Measurements from ENCODE around the gene CLCN5.

GRCh38 chrX:49896951-49897350 is 25.4 kb upstream of the CLCN5 start:
- TF ChIP-seq CTCF (IDR thresholded peaks at IDR 0.05 in 4 of 5, conservative IDR thresholded peaks at IDR 0.05 in 1 of 5) (no peak), POLR2A (IDR thresholded peaks at IDR 0.05) (no peak)

Measured in gastrocnemius medialis (tissue), 4 donors.